HG03045 (cell line): ENCODE results near the gene MPP3.
"Not testable (repeated sequence)": the region's sequence is repeated elsewhere in the genome, so short reads cannot be mapped to it uniquely, and the experiment has no call there.

Source experiments
- ATAC-seq: cut with Tn5 transposase; IDR thresholded peaks from one replicate; pipeline ENCODE4 v1.9.1; 2021; ENCODE audit warnings: mild to moderate bottlenecking, moderate library complexity; ENCODE audit not compliant: unreplicated experiment

The MPP3 gene, protein sequence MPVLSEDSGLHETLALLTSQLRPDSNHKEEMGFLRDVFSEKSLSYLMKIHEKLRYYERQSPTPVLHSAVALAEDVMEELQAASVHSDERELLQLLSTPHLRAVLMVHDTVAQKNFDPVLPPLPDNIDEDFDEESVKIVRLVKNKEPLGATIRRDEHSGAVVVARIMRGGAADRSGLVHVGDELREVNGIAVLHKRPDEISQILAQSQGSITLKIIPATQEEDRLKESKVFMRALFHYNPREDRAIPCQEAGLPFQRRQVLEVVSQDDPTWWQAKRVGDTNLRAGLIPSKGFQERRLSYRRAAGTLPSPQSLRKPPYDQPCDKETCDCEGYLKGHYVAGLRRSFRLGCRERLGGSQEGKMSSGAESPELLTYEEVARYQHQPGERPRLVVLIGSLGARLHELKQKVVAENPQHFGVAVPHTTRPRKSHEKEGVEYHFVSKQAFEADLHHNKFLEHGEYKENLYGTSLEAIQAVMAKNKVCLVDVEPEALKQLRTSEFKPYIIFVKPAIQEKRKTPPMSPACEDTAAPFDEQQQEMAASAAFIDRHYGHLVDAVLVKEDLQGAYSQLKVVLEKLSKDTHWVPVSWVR

DNA sequence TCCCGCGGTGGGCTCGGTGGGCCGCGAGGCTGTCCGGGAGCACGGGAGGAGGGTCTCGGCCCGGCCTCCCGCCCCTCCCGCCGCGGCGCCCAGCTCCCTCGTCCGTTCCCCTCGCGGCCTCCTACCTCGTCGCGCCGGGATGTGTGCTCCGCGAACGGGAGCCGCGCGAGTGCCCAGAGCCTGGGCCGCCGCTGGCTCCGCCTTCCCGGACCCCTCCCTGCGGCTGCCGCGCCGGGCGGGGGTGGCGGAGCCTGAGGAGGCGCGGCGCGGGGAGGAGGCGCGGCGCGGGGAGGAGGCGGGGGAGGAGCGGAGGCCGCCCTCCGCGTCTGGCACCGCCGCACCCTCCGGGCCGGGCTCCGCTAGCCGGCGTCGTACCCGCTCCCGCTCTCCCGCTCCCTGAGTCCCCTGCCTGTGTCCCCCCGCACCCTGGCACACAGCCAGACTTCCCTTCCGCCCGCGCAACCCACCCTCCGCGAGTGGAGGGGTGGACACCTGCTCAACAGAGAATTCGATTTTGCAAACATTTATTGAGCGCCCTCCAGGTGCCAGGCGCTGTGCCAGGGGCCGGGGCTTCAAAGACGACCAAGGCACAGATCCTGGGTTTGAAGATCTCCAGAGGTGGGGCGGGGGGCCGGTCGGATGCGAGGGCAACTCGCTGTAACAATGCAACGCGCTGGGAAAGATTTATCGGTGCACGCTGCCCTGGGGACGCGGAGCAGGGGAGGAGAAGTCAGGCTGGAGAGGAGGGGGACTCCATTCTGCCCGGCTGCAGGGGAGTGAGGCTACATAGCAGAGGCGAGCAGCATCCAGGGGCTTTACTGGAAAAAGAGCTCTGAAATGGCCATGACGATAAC lies at the start of gene MPP3:
MPP3 (minus strand) TSS at position 171 of the 854 bp plus-strand sequence. CDS start 1,240 bp downstream, outside the sequence.
- no peak for ATAC-seq

DNA sequence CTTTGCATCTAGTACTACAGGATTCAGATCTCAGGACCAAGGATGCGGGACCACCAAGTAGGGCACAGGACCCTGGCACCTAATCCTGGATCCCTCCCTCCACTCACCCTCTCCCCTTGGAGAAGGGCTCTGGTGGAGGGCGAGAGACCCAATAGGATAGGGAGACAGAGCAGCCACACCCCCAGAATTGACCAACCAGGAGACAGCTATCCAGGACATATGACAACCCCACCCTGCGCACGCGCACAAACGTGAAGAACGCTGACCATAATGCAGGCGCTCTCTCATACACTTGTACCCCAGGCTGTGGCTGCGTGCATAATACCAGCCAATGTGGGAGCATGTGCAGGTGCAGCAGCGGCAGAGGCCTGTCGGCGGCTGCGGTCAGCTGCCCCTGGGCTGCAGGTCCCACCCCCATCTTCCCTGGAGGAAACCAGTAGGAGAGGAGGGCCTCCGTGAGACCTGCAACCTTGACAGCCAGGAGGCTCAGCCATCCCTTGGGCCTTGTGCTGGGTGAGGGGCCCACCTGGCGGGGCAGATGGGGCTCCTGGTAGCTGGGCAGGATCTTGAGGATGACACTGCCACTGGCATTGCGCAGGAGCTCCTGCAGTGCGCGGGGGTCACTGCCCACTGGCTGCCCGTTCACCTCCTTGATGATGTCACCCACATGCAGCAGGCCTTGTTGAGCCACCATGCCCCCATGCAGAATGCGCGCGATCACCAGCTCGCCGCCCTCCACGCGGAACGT lies 49.0 kb upstream of the MPP3 start:
- ATAC-seq, result no peak

DNA sequence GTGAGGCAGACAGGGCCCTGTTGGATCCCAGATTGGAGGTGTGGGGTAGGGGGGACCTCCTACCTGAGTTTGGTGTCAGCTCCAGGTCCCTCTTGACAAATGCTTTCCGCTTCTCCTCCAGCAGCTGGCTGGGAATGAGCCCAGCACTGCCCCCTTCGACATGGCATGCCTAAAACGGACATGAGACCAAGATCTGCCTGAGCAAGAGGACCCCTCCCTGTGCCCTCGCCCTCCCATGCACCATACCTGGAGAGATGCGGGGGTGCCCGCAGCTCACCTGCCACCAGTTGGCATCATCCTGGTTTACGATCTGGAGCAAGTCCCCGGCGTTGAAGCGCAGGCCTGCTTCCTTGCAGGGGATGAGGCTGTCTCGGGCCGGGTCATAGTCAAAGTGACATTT lies 48.2 kb upstream of the MPP3 start:
- no peak for ATAC-seq

DNA sequence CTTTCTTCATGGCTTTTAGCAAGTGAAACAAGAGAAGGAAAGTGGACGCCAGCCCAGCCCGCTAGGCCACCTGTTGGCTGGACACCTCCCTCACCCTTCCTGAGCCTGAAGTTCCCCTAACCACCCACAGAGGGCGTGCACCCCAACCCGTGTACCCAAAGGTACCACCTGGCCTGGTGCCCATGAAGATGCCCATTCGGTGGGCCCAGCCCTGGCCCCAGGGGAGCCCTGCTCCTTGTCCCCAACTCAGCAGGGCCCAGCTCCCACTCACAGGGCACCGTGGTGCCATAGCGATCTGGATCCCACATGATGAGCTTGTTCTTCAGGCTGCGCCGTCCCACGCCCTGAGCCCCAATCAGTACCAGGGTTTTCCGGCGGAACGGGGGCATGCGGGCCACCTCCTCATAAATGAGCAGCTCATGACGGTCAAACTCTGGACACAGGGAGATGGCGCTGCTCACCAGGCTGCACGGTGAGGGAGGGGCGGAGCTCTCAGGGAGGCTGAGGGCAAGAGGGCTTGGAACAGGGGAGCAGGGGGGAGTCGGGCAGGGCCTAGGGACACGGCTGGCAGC lies 47.6 kb upstream of the MPP3 start:
- no peak for ATAC-seq

DNA sequence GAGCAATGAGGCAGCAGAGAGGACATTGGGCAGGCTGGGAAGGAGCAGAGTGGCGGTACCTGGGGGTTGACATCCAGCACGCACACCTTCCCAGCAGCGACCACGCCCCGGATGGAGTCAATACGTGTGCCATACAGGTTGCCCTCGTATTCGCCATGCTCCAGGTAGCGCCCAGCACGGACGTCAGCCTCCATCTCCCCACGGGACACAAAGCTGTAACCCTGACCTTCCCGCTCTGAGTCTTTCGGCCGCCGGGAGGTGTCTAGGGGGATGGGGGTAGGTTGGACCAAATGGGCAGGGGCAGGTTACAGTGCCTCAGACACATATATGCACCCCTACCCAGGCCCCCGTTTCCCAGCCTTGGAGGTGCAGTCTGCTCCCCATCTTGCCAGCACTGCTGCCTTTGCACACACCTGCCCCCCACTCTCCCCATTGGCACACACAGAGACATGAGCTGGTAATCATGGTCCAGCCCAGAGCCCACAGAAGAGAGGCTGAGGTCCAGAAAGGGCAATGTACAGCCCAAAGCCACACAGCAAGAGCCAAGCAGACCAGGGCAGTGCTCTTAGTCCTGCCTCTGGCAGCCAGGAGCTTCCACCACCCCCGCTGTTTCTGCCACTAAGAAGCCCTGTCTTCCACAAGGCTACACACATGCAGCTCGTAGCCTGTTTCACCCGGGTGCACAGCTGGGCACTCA lies 46.9 kb upstream of the MPP3 start:
- no peak for ATAC-seq

DNA sequence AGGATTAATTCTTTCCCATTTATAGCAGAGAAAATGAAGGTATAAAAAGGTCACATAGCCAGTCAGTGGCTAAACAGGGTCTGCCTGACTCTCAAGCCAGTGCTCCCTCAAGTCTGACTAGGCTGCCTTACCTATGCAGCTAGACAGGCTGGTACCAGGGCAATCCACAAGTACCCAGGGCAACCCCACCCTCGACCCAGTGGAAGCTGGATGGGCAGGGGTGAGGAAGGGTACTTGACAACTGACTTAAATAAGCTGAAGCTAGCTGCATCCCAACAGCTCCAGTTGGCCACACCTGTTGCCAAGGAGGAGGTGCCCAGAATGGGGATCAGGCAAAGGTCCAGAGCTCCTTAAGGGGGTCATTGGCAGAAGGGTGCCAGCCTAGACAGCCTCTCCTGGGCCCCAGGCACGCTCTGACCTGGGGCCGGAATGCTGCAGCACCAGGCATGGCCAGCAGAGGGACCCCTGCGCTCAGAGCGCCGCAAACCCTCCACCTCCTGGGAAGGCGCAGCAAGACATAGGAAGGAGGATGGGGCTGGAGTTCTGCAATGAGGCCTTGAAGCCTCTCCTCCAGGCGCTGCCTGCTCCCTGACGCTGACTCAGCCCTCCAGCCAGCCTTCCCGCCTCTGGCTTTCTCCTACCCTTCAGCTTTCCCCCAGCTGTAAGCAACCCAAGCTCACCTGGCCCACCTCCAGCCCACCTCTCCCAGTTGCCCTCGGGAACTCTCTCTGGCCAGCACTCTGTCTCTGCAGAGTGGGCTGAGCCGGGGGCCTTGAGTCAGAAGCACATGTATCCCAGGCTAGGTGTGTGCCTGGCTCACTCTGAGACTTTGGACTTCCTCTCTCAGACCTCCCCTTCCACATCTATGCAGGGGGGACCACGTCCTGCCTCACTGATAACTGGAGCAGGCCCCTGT lies 45.6 kb upstream of the MPP3 start:
- ATAC-seq, result no peak

DNA sequence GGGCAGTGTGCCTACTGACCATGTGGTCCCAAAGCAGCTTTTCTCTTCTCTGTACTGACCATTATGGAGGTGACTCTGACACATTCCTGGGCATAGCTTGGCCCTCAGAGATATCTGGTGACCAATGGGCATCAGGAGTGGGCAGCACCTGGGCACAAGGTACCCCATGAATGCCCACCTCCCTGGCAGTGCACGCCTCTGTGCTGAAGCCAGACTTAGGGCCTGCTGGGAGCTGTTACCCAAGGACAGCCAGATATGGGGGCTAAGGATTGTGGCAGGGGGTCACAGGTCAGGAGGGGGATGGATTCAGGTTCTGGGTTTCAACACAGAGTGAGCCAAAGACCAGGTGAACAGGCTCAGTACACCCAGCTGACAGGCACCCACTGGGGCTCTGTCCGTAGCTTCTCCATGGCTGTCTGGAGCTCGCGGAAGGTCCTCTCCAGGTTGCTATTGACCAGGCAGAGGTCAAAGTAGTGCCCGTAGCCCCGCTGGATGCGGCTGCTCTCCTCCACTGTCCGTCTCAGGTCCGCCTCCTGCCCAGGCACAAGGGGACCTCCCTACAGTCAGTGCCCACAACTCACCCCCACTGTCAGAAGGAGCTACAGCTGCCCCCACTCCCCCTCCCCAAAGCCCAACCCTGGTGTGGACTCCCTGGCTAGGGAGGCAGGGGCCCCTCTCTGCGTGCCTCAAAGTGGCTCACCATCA lies 44.7 kb upstream of the MPP3 start:
- no peak for ATAC-seq

DNA sequence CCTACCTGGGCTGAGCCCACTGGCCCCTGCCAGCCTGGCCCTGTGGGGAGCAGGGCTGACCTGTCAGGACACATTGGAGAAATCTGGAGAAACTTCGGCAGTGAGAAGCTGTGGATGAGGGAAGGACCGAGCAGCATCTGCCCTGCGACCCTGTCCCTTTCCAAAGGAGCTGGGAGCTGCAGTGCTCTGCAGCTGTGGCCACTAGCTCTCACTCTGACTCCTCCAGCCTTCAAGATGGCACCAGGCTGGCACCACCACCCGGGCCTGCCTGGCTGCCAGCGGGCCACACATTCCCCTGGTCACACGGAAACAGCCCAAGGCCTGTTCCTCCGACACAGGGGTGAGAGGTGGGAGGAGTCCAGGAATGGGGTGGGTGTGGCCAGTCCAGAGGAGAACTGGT lies 44.1 kb upstream of the MPP3 start:
- ATAC-seq, result no peak

DNA sequence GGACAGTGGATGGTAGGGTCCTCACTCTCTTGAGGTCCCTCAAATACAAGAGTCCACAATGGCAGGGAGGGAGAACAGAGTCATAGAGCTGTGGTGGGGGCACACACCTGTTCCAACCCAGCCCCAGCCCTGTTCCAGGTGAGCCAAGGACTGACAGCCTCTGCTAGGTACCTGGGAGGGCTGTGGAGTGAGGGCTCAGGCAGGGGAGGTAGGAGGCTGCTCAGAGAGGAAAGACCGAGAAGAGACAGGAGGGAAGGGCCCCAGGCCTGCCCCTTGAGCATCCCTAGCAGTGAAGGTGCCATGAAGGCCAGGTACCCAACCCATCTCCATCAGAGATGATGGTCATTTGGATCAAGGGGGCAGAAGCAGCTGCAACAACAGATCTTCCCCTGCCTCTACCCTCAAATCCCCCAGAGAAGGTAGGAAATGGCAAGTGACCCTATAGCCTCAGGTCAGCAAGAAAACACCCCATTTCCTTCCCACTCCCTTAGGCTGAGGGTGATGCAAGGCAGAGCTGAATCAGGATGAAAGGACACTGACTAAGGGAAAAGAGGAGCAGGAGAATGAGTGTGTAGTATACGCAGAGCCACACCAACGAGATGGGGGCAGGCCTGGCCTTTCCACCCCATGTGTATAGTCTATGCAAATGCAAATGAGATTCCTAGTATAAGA lies 42.7 kb upstream of the MPP3 start:
- ATAC-seq, result no peak

DNA sequence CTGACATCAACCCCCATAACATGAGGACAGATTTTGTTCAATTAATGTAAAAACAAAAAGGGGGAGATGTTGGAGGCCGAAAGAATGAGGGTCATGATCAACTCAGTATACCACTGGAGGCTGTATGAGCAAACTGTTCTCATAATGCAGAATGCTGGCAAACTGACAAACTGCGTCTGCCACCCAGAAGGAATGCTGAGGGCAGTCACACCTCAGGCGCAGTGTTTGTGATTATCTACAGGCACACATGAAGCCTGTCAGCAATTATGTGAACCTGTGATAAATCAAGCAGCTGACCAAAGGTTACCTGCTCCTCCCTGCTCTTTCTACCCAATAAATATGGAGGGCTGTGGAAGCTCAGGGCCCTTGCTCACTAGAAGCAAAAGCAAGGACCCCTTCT lies 41.3 kb upstream of the MPP3 start:
- no peak for ATAC-seq

DNA sequence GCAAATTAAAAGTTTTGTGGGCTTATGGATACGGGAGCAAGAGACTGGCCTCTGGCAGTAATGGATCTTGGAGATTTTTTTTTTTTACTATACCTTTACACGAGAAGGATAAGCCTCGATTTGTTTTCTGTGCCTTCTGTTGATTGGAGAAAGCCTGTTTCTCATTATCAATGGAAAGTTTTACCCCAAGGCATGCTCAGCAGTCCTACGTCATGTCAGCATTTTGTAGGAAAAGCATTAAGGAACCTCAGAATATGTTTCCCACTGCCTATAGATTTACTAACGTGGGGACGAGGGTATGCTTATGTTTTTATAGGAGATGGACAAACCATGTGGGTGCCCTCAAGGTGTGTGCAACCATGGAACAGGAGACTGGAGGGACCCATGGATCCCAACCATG lies 40.9 kb upstream of the MPP3 start:
- ATAC-seq, result no peak

DNA sequence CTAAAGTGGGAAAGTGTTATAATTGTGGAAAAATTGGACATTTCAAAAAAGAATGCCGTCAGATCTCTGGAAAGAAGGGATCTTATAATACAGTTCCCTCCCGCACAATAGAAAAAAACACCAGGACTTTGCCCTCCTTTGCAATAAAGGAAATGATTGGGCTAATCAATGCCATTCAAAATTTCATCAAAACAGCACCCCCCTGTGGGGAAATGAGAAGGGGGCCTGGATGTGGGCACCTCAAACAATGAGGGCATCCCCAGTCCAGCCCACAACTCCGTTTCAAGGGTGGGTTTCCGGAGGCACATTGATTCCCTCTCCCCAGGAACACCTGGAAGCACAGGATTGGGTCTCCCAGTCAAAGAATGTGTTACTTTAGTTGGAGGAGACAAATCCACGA lies 40.1 kb upstream of the MPP3 start:
- no peak for ATAC-seq

DNA sequence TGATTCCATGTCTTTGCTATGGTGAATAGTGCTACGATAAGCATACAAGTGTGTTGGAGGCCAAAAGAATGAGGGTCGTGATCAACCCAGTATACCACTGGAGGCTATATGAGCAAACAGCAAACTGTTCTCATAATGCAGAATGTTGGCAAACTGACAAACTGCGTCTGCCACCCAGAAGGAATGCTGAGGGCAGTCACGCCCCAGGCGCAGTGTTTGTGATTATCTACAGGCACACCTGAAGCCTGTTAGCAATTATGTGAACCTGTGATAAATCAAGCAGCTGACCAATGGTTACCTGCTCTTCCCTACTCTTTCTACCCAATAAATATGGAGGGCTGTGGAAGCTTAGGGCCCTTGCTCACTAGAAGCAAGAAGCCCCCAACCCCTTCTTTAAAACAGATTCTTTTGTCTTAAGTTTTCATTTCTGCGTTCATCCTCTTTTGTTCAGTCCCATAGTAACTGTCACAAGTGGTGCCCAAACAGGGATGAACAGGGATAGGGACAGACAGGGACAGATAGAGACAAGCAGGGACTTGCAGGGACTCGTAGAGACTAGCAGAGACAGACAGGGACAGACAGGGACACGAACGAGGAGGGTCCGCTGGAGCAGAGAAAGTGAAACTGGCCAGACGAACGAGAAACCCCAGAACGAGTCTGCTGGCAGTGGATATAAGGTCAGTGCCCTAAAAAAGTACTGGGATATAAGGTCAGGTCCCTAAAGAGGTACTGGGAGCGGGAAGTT lies 39.2 kb upstream of the MPP3 start:
- ATAC-seq, result no peak

DNA sequence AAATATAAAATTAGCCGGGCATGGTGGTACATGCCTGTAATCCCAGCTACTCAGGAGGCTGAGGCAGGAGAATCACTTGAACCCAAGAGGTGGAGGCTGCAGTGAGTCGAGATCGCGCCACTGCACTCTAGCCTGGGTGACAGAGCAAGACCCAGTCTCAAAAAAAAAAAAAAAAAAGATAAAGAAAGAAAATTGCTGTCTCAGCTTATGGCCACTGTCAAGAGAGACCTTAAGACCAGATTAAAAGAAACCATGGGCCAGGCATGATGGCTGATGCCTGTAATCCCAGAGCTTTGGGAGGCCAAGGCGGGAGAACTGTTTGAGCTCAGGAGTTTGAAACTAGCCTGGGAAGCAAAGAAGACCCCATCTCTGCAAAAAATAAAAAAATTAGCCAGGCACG lies 36.1 kb upstream of the MPP3 start:
- not testable (repeated sequence) for ATAC-seq

DNA sequence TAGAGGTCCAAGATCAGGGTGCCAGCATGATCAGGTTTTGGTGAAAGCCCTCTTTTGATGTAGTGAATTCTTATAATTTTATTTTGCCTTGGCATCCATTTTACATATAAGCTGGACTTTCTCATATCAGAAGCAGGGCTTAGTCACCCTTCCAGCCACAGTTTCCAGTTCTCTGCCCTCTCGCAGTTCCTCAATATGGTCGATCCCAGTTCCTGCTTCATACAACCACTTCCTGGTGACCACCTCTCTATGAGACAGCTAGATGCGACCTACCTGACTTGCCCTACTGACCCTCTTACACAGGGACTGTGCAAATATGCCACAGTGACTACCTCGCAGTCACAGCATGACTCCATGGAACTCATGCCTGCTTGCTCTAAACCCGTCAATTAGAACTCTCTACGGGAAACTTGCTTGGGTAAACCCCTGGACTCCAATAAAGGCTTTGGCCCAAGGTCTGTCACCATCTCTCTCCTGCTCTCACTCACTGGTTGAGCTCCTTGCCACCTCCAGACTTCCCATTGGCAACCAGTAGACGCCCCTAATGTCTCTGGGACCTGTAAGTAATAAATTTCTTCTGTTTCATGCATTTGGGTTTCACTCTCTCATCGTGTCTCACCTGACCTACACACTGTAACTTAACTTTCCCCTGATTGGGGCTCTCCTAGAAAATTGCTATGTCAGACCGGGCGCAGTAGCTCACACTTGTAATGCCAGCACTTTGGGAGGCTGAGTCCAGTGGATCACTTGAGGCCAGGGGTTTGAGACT lies 35.5 kb upstream of the MPP3 start:
- no peak for ATAC-seq

DNA sequence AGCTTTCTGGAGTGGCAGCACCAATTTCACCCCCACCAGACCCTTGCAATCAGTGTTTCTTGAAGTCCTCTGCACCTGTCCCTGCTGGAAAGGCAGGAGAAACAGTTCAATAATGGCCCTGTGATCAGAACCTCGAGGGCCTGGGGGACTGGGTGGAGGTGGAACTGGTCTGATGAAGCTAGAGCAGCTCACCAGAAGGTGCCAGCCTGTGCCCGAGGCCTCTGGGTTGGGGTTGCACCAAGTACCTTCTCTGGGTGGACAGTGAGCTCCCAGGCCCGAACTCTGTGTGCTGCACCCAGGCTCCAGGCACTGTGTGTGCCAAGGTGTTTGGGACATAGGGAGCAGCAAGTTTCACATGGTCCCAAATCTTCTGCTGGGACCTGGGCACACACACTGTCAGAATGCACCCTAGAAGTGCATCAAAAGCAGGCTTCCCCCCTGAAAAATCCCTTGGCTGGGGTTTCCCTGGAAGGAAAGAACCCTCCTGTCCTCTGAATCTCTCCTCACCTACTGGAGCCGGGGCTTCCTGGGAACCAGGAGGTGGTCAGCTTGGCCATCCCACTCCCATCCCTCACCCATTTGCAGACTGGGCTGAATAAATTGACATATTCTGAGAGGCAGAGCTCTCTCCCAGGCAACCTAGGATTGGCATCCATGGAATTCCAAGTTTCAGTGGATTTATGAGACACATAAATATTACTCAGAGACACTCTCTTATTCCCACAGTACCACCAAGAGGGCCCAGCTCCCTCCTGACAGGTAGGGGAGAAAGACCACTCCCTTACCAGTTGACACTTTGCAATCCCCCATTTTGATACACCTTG lies 31.4 kb upstream of the MPP3 start:
- ATAC-seq, result no peak
